Stimulated activated CD4-positive, alpha-beta T cell treated with anti-CD3 and anti-CD28 coated beads, Interleukin-1b, Interleukin-23, amount 100 ng/mL, for 48 hours (primary cell): ENCODE results near the gene MORC3.

Experiments used
- DNase-seq: peaks from one replicate; pipeline ENCODE4 v3.0.0-alpha.2; 2020

Gene MORC3

GRCh38 chr21:36423771-36424433 lies 103.9 kb downstream of the MORC3 start:
- DNase-seq, result no peak

DNA sequence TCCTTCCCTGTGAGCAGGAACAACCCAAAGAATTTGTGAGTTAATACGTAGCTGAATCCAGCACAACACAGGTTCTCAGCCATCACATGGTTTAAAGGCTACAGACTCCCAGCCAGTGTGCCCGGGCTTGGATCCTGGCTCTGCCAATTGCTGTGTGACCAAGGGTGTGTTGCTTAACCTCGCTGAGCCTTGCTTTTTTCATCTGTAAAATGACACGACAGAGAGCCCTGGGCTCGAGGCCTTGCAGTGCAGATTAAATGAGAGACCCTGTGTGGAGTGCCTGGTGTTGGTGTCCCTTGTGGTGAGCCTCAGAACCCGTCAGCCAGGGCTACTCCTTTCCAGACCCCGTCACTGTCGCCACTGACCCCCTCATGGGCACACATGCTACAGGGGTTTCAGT lies 104.6 kb downstream of the MORC3 start:
- DNase-seq, result no peak

GRCh38 chr21:36425286-36425685 lies 105.3 kb downstream of the MORC3 start:
- DNase-seq, result no peak
